GM19395 (cell line): ENCODE data around the gene CENPX.

Experiments
- ATAC-seq: cut with Tn5 transposase; IDR thresholded peaks from one replicate; pipeline ENCODE4 v1.9.1; 2021; ENCODE audit warnings: mild to moderate bottlenecking, moderate library complexity; ENCODE audit not compliant: unreplicated experiment

The CENPX gene

DNA sequence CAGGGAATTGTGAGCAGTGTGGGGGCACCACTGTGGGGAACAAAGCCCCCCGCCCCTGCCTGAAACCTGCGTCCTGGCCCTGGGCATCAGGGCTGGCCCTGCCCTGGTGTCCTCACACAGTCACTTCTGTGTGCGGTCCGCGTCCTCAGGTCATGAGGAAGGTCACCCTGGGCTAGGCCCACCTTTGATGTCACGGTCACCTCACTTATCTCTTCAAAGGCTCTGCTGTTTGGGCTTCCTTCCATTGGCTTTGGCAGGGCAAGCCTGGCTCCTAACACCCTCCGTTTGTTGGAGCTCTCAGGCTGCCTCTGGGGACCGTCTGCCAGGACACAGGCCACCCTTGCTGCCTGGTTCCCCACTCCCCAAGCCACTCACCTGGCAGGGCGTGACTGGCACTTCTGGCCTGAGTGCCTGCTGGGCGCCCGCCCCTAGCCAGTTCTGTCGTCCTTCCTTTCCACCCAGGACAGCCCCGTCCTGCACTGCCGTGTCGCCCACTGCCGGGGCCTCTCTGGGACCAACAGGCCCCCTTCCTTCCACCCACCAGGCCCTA is 8.8 kb downstream of the CENPX start:
- ATAC-seq: no peak

DNA sequence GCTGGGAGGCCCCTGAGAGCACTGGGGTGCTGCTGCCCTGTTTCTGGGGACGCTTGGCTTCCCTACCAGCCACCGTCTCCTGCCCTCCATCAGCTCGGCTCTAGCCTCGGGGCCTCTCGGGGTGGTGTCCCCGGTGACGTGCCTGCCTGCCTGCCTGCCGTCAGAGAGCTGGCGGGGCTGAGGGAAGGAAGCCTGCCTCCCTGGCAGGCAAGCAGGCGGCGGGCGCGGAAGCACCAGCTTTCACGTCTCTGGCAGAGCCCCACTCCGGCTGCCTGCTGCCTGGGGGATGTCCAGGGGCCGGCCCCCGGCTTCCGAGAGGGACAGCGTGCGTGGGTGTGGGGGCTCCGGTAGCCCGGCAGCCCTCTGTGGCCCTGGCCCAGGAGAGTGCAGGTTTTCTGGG is 9.3 kb downstream of the CENPX start:
- no peak for ATAC-seq

DNA sequence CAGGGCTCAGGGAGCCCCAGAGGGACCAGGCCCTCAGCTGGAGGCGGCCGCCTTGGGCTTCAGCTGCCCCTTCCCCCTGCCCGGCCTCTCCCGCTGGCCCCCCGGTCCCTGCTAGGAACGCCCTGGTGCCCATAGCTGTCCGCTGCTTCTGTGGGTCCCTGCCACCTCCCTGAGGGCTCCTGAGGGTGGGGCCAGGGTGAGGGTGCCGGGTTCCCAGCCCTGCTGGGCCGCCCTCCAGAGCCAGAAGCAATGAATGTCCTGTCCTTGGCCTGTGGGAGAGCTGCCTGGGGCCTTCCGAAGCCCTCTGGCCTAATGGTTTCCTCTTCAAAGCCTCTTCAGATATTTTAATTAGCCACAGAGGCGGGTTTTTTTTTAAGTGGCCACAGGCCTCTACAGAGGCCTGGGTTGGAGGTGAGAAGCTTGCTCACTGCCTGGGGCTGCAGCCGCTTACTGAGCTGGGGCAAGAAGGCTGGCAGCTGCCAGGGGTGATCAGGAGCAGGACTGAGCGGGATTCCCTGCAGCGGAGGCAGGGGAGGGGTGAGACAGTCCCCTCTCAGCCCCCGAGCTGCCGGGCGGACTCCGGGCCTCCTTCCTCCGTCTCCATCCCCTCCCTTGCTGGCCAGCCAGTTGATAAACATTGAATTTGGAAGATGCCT is 9.9 kb downstream of the CENPX start:
- no peak for ATAC-seq

DNA sequence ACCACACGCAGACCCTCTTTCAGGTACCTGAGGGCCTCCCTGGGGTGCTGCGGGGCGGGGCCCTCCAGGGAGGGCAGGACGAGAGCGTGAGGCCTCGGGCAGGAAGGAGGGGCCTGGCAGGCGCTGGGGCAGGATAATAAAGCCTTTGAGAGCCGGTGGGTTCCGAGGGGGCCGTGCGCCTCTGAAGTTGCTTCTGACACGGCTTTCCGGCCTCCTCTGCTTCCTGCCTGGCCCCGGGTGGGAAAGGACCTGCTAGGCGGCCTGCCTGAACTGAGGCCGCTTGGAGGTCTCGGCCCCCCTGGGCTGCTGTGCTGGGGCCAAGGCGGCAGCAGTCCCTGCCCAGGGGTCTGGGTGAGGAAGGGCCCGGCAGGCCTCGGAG is 10.4 kb downstream of the CENPX start:
- no peak for ATAC-seq

DNA sequence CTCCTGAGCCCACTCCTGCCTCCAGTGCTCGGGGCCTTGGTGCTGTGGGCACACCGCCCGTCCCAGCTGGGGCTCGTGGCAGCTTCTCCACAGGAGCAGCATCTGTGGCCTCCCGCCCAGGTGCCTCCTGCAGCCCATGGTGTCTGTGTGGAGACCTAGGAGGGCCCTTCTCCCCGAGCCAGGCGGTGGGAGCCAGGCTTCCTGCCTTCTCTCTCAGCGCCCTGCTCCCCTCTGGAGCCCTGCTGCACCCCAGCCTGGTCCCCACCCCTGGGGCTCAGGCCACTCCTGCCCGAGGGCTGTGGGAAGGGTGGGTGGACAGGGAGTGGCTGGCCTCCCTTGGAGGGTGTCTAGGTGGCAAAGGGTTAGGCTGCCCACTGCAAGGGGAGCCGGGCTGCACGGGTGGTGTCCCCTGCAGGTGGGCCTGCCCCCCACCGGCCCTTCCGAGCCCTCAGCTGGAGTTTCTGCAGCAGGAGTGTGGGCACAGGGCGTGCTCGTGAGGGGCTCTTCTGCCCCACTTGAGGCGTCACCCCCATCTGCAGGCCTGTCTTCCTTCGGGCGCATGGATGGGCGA is 11.0 kb downstream of the CENPX start:
- no peak for ATAC-seq

DNA sequence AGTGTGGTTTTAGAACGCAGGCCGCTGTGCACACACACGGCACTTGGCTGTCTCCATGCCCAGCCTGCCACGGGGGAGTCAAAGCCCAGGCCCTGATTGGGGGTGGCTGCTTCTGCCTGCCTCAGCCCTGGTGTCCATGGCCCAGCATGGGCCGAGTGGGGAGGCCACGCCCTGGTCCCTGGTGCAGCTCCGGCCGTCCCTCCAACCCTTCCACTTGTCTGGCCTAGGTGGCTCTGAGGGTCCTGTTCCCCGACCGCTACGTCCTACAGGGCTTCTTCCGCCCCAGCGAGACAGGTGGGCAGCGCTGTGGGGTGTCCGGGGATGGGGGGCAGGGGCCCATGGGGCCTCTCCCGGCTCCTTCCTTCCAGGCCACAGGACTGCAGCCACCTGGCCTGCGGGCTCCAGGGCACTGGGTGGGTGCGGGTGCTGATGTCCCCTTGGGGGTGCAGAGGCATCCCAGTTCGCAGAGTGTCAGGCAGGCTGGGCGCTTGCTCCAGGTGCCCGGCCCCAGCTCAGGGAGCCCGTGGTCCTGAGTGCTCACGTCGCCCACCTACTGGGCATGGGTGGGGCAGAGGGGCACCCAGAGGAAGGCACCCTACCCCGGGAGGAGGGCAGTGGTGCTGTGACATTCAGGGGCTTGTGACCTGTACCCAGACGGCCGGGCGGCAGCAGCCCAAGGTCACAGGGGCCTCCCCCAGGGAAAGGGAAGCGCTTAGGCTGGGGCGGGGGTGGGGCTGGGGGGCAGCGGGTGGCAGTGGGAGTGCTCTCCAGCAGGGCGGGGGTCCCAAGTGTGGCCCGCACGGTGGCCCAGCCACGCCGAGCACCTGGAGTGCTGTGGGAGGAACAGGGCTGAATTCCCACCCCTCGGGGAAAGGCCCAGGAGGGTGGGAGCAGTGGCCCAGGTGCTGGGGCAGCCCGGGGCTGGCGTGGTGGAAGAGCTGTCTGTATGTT is 11.8 kb downstream of the CENPX start:
- no peak for ATAC-seq

DNA sequence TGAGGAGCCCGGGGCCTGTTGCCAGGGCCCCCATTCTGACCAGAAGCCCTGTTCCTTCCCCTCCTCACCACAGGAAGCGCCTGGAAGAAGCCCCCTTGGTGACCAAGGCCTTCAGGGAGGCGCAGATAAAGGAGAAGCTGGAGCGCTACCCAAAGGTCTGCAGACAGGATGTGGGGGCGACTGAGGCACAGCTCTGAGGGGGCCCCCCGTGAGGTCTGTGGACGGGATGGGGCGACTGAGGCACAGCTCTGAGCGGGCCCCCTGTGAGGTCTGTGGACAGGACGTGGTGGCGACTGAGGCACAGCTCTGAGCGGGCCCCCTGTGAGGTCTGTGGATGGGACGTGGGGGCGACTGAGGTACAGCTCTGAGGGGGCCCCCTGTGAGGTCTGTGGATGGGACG is 13.3 kb downstream of the CENPX start:
- ATAC-seq: no peak

DNA sequence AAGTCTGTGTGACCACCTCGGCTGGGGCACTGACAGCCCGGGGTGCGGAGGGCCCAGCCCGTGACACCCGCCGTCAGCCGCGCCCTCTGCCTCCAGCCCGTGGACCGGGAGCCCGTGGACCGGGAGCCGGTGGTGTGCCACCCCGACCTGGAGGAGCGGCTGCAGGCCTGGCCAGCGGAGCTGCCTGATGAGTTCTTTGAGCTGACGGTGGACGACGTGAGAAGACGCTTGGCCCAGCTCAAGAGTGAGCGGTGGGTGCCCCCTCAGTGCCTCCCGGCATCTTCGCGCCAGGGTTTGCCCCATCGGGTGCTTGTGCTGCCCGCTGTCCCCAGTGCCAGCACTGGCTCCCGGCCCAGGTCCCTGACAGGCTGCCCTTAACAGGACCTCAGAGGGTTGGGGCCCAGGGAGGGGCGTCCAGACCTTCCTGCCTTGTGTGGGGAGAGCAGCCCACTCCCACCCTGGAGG is 13.7 kb downstream of the CENPX start:
- ATAC-seq: no peak

DNA sequence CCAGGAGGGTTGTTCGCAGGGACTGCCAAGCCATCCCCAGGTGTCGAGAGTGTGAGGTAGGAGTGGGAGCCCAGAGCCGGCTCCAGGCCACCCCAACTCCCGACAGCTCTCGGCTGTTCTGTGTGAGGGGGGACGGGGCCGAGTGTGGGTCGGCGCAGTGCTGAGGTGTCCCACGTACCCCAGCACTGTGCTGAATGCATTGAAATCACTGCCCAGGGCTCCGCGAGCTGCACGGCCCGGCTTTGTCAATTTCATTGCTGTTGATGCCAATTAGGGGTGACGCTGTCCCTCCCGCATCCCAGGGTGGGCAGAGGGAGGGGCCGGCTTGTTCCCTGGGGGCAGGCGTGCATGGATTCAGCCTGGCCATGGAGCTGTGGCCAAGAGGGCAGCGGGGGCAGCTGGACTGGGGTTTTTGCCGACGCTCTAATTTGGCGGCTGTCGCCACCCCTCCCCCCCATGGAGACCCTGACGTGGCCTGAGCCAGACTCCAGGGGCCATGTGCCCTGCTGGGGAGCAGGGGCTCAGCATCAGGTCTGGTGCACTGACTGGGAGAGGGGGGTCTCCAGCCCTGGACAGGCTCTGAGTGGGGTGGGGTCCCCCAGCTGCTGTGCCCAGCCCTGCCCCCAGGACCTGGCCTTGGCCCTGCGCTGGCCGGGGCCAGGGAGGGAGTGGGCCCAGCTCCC is 14.3 kb downstream of the CENPX start:
- no peak for ATAC-seq

DNA sequence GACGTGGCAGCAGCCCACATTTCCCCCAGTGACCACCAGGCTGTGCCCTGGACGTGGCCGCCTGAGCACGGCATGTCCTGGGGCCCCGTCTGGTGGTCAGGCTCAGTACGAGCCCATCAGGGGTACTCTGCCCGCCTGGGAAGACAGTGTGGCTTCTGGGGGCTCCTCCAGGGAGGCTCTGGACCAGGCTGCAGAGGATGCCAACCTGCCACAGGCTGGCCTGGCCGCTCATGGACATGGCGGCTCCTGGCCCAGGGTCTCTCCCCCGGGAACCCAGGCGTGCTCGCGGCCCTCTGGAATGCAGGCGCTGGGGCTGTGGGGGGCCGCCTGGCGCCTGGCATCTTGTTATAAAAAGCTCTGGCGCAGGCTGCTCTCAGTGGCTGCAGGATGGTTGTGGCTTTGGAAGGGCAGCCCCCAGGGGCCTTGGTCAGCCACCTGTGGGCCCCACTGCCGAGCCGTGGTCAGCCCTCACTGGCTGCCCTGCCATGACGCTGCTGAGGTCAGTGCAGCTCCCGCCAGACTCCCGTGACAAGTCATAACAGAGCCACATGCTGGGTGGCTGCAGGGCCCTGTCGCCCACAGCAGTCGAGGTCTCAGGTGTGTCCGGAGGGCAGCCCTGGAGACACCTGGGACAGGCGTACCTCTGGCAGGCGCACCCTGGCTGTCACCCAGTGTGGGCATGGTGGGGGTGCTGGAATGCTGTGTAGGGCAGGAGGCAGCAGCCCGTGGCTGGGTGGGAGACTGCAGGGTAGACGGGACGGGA is 15.0 kb downstream of the CENPX start:
- ATAC-seq: no peak

DNA sequence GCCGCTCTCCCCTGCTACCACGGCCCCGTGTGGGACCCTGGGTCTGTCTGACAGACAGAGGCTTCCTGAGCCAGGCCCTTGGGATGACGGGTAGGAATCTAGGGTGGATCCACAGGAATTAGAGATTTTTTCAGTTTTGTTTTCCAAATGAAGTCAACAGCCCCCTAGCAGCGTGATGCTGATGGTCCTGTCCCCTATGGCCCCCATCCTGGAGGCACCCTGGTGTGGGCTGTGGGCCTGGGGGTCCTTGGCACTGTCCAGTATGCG is 15.5 kb downstream of the CENPX start:
- no peak for ATAC-seq

DNA sequence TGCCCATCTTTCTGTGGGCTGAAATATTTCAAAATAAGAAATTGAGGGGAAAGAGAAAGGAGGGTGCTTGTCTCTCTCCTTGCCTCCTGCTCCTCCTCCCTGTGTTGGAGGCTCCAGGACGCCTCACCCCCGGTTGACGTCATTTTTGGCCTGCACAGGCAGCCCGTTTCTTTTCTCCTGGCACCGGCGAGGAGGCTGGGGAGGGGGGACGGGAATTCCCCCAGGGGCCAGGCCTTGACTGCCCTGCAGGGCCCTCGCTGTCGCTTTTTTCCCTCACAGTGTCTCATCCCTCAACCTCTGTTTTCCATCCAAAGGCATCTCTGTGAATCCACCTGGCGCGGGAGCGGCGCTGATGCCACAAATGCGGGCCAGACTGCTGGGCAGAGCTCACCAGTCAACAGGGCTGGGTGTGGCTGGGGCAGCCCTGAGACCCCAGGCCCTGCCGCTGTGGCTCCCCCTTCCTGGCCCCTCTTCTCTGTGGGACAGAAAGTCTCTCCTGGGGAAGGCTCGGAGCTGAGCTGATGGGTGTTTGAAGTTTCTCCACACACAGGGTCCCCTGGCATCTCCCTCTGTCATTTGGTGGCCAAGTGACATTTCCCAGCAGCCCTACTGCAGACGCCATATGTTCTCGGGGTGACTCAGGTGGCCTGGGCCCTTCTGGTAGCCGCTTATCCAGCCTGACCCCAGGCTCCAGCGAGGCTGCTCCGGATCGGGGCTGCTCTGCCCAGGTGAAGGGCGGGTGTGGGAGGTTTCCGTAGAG is 16.0 kb downstream of the CENPX start:
- ATAC-seq: no peak

DNA sequence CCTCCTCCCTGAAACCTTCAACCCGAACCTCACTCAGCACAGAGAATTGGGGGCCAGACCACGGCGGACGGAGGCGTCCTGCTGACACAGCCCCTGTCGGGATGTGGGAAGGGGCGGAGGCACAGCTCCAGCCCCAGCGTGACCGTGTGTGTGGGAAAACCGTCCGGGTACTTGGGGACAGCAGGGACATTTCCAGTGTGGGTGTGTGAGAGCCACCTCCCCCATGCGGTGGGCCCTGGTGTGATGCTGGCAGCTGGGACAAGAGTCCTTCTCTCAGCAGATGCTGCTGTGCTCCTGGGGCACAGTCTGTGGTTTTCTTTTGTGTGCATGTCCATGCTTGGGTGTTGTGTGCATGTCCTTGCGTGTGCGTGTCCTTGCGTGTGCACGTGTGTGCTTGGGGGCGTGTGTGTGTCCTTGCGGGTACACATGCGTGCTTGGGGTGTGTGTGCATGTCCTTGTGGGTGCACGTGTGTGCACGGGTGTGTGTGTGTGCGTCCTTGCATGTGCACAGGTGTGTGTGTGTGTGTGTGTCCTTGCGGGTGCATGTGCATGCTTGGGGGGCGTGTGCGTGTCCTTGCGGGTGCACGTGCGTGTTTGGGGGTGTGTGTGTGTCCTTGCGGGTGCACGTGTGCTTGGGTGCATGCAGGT is 16.9 kb downstream of the CENPX start:
- ATAC-seq: no peak

DNA sequence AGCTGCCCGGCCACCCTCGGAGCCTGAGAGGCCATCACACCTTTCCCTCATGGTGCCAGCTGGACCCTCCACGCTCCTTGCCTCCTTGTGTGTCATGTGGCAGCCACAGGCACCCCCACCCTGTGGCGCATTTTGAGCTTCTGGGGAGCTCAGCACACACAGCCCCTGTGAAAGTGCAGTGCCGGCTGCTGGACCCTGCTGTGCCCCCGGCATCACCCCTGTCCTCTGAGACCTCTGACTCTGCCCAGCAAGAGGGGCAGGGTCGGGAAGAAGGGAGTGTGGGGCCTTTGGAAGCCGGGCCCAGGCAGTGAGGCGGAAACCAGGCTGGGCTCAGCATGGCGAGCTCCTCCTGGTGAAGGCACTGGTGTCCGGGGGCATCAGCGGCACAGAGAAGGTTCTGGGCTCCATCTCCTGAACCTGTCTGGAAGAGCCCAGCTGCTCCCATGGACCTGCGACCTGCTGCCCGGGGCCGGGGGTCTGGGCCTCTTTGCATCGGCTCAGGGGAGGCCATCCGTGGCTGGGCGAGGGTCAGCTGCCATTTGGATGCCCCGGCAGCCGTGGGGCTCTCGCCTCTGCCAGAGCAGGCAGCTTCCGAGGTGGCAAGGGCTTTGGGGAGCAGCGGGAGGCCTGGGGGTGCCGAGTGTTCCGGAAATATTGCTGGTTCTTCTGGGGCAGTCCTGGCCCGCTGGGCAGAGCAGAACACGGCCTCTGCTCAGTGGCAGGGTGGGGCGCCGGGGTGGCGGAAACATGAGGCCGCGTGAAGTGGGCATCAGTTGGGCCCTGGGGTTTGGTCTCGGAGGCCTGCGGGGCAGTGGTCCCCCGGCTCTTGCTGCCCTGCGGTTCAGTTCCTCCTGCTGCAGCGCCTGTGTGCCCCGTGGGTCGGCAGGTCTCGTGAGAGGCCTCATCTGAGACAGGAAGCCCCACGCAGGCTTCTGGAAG is 17.9 kb downstream of the CENPX start:
- ATAC-seq: no peak

DNA sequence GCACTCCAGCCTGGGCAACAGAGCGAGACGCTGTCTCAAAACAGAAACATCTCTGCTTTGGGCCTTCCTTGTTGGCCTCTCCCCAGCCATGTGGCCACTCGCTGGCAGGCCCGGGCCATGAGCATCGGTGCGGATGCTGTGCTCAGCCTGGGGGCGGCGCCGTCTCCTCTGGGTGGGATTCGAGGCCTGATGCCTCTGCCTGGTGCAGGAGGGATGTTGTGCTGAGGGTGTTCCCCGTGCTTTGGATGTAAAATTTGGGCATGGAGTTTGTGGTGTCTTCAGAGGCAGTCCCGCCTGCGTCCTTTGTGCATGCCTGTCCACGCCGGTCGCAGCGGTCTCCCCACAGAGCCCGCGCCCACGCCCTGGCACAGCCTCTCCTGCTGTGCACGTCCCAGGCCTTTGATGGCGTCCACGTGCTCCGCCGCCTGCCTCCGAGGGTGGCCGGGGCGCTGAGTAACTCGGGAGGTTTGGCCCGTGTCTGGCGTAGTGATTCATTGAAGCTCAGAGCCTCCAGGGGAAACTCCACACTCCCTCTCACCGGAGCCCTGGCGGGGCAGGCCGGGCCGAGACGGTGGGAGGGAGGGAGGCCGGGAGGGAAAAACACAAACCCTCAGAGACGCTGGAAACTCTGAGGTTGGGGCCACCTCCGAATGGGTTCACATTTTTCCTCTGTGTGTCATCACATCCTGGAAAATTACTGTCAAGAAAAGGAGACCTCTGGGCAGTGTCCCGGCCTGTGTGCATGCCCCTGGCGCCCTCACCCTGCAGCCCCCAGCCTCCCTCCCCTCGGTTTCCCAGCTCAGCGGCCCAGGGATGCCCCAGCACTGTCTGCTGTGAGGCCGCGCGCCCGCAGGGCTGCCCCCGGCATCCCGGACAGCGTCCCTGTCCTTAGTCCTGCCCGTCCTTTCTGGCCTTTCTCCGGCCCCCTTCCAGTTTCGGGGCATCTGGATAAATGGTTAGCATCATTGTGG is 19.0 kb downstream of the CENPX start:
- no peak for ATAC-seq

DNA sequence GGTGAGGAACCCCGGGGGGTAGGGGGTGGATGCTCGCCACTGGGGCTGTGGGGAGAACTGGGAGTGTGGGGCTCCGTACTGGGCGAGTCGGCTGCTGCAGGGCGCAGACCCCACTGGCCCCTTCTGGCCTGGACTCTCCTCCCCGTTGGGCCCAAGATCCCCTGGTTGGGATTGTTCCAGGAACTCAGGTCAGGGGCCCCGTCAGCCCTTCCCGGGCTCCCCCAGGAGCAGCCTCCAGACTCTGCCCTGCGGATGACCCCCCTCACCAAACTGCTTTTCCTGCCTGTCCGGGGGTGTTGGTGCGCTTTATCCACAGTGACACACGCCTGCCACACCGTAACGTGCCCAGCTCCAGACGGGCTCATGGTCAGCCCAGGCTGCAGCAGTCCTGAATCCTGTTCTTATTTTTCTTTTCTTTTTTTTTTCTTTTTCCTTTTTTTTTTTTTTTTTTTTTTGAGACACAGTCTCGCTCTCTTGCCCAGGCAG is 21.1 kb downstream of the CENPX start:
- ATAC-seq: no peak
